ENCODE data around the gene ILKAP.
"Not testable (repeated sequence)": the region's sequence is repeated elsewhere in the genome, so short reads cannot be mapped to it uniquely, and the experiment has no call there.

The ILKAP gene

GRCh38 chr2:238202326-238203093, 985 bp downstream of the ILKAP start:
- peak in 1 of 58 donors; percentile 24 for DNase-seq

GRCh38 chr2:238190445-238190844, 13.1 kb downstream of the ILKAP start:
- no peak for DNase-seq

GRCh38 chr2:238187618-238188548, 15.6 kb downstream of the ILKAP start:
- DNase-seq, result peak in 11 of 58 donors; percentile 9 to 63 (median 43)

GRCh38 chr2:238183821-238184220, 19.7 kb downstream of the ILKAP start:
- no peak for DNase-seq

- DNase-seq, result peak in 1 of 58 donors; percentile 22
Observed at GRCh38 chr2:238182362-238182761, 21.1 kb downstream of the ILKAP start.

GRCh38 chr2:238180554-238180953, 22.9 kb downstream of the ILKAP start:
- no peak for DNase-seq

GRCh38 chr2:238176613-238177012, 26.9 kb downstream of the ILKAP start:
- peak in 1 of 58 donors; percentile 14 for DNase-seq

GRCh38 chr2:238174701-238175100, 28.8 kb downstream of the ILKAP start:
- no peak for DNase-seq

- DNase-seq, result no peak
Observed at GRCh38 chr2:238174291-238174690, 29.2 kb downstream of the ILKAP start.

GRCh38 chr2:238173692-238174091, 29.8 kb downstream of the ILKAP start:
- no peak for DNase-seq

GRCh38 chr2:238172439-238172838, 31.1 kb downstream of the ILKAP start:
- no peak for DNase-seq

GRCh38 chr2:238171575-238172187, 31.8 kb downstream of the ILKAP start:
- DNase-seq, result no peak

- not testable (repeated sequence) for DNase-seq
Observed at GRCh38 chr2:238171072-238171431, 32.4 kb downstream of the ILKAP start.

GRCh38 chr2:238170386-238171071, 33.0 kb downstream of the ILKAP start:
- no peak for DNase-seq

- peak in 23 of 58 donors; percentile 24 to 79 (median 39) for DNase-seq
Observed at GRCh38 chr2:238169708-238170251, 33.7 kb downstream of the ILKAP start.

GRCh38 chr2:238169048-238169707, 34.3 kb downstream of the ILKAP start:
- peak in 1 of 58 donors; percentile 45 for DNase-seq

- DNase-seq, result no peak
Observed at GRCh38 chr2:238168196-238169047, 35.1 kb downstream of the ILKAP start.

- no peak for DNase-seq
Observed at GRCh38 chr2:238167761-238168160, 35.7 kb downstream of the ILKAP start.

- no peak for DNase-seq
Observed at GRCh38 chr2:238167344-238167715, 36.2 kb downstream of the ILKAP start.

Measured in anterior cingulate cortex (tissue), 58 donors.